Transverse colon (tissue), 4 donors: ENCODE results near the gene WDR17. TPM values are rescaled to one million over a fixed set of nuclear protein-coding genes. Genes with fewer than 3 reads are reported as not detected.

Source experiments
- DNase-seq: peaks from one replicate; pipeline ENCODE4 v3.0.0-alpha.2; 2019
- H3K27ac ChIP-seq, 4 donors: fragments of 200-600 bp; sonication (generic); 2 replicates each; pipeline ENCODE4 v1.5.1; 2016 to 2018; ENCODE audit warnings: inconsistent platforms in 4 of 4
- H3K27me3 ChIP-seq: fragments of 200-600 bp; sonication (generic); 2 replicates; pipeline ENCODE4 v1.5.1; 2017; ENCODE audit warnings: inconsistent platforms
- H3K36me3 ChIP-seq, 4 donors: fragments of 200-600 bp; sonication (generic); 2 replicates each; pipeline ENCODE4 v1.5.1; 2017 to 2019; ENCODE audit warnings: inconsistent platforms in 4 of 4
- H3K4me1 ChIP-seq, 4 donors: fragments of 200-600 bp; sonication (generic); 2 replicates each; pipeline ENCODE4 v1.5.1; 2017 to 2020; ENCODE audit warnings: inconsistent platforms in 4 of 4
- H3K4me3 ChIP-seq, 4 donors: fragments of 200-600 bp; sonication (generic); 1 replicate in 1 of 4; 2 replicates in 3 of 4; pipeline versions ENCODE4 v1.5.1 to v1.6.1; 2017 to 2019; ENCODE audit warnings: inconsistent platforms in 4 of 4
- H3K9me3 ChIP-seq, 2 donors: fragments of 200-600 bp; sonication (generic); 2 replicates each; pipeline ENCODE4 v1.5.1; 2017 to 2019; ENCODE audit warnings: inconsistent platforms in 2 of 2
- CTCF ChIP-seq, 5 experiments: fragments of 200-600 bp in 3 of 5; fragments of 450-650 bp in 2 of 5; sonication (generic) in 3 of 5; IDR thresholded peaks; 1 replicate in 2 of 5; 2 replicates in 3 of 5; pipeline ENCODE4 v1.5.1; 2016 to 2017; ENCODE audit warnings: antibody characterized with exemption in 5 of 5, inconsistent platforms in 3 of 5, mild to moderate bottlenecking in 2 of 5, moderate library complexity in 1 of 5
- EP300 ChIP-seq: sonication (generic); formaldehyde crosslinking; IDR thresholded peaks from one replicate; pipeline ENCODE4 v1.6.1; 2017; ENCODE audit warnings: antibody characterized with exemption, low read depth
- POLR2A ChIP-seq: fragments of 450-650 bp; IDR thresholded peaks from one replicate; pipeline ENCODE4 v1.6.1; 2016; ENCODE audit warnings: antibody characterized with exemption, mild to moderate bottlenecking, moderate library complexity
- POLR2AphosphoS5 ChIP-seq, 3 donors: sonication (generic); formaldehyde crosslinking; IDR thresholded peaks; one replicate each; pipeline ENCODE4 v1.6.1; 2016; ENCODE audit warnings: antibody characterized with exemption in 3 of 3
- WGBS, 2 donors: methylation state at CpG; one replicate each; pipeline ENCODE4 v1.1.5; 2018; ENCODE audit warnings: low coverage in 1 of 2; 5-methylcytosine and 5-hydroxymethylcytosine counted together
- in situ Hi-C, 4 donors: fragments of 200-750 bp; cut with MboI; loops; one replicate each; pipeline versions ENCODE4 v1.15.0 to v1.15.1; 2017; ENCODE audit warnings: low sequenced_read_pairs in 3 of 4, low pct_ligation_motif_present in 1 of 4, low pct_unique_long_range_greater_than_20kb in 1 of 4
- intact Hi-C: fragments of 100-400 bp; cut with DNase I; formaldehyde crosslinking; loops from one replicate; pipeline ENCODE4 v1.15.1; 2023; ENCODE audit warnings: low total_unique reads
- total RNA-seq, 4 donors: library from RNA; depleted of rRNA; stranded (reverse); fragments of >200 nt; gene quantifications; one replicate each; pipeline ENCODE4 v1.1.0, GENCODE V29; 2016

The WDR17 gene
- total RNA-seq, 4 donors from 2014 or later: 0.96 to 7.6 (median 1.4) TPM; not detected in 1

GRCh38 chr4:176142253-176142652 is 76.6 kb downstream of the WDR17 start:
- intact Hi-C loops: no loop called here

GRCh38 chr4:176149680-176150355 is 84.2 kb downstream of the WDR17 start:
- 62 to 73% methylated on average over 3 of the region's 3 CpGs for WGBS, 2 donors
- DNase-seq: no peak
- H3K36me3 ChIP-seq: no peaks in the 10 kb centered on the region
- H3K9me3 ChIP-seq: no peaks in the 10 kb centered on the region
- no peaks in the 10 kb centered on the region for H3K27me3 ChIP-seq
- intact Hi-C loops (no loop called here), in situ Hi-C loops (loop anchor here in 1 of 4 donors (10.0 kb wide), 1 partner anchor 185 kb away; no protein-coding TSS in a partner anchor)
- H3K4me3 ChIP-seq: no peak overlapping the region
- TF ChIP-seq EP300 (no peak), POLR2AphosphoS5 (IDR thresholded peaks at IDR 0.05) (no peak), POLR2A (no peak), CTCF (IDR thresholded peaks at IDR 0.05) (no peak)
- no peaks in the 10 kb centered on the region for H3K4me1 ChIP-seq
- H3K27ac ChIP-seq: no peak overlapping the region

More at GRCh38 chr4:176142253-176142652, 76.6 kb downstream of the WDR17 start:
- Histone ChIP-seq H3K9me3 (no peaks in the 10 kb centered on the region), H3K27ac (no peak overlapping the region), H3K27me3 (no peaks in the 10 kb centered on the region), H3K4me3 (no peak overlapping the region), H3K36me3 (no peaks in the 10 kb centered on the region), H3K4me1 (no peaks in the 10 kb centered on the region)
- 67% methylated on average over 2 of the region's 2 CpGs for WGBS, 2 donors
- DNase-seq: no peak
- TF ChIP-seq EP300 (no peak), POLR2AphosphoS5 (IDR thresholded peaks at IDR 0.05) (no peak), POLR2A (no peak), CTCF (IDR thresholded peaks at IDR 0.05) (no peak)
- in situ Hi-C loops: no loop called here

DNA sequence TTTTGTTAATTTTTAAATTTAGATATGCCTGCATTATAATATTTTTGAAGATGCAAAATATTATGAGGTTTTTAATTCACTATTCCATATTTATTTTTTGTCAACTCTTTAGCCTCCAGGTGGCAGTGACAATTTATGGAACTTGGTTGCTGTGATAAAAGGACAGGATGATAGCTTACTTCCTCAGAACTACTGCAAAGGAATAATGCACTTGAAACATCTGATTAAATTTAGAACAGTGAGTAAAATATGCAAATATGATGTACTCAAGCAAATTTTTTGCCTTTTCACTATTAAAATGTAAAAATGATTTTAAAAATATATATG is 84.7 kb downstream of the WDR17 start:
- intact Hi-C loops (no loop called here), in situ Hi-C loops (loop anchor here in 1 of 4 donors (10.0 kb wide), 1 partner anchor 184 kb away; no protein-coding TSS in a partner anchor)
- no peaks in the 10 kb centered on the region for H3K9me3 ChIP-seq
- H3K4me1 ChIP-seq: no peaks in the 10 kb centered on the region
- TF ChIP-seq POLR2AphosphoS5 (IDR thresholded peaks at IDR 0.05) (no peak), EP300 (no peak), CTCF (IDR thresholded peaks at IDR 0.05) (peak in 3 of 5 experiments; percentile 26 to 50 (median 29)), POLR2A (no peak)
- H3K27me3 ChIP-seq: no peaks in the 10 kb centered on the region
- DNase-seq: no peak
- H3K36me3 ChIP-seq: no peaks in the 10 kb centered on the region
- no peak overlapping the region for H3K4me3 ChIP-seq
- H3K27ac ChIP-seq: no peak overlapping the region

- no peaks in the 10 kb centered on the region for H3K4me1 ChIP-seq
- no peaks in the 10 kb centered on the region for H3K27me3 ChIP-seq
- in situ Hi-C loops: loop anchor here in 1 of 4 donors (10.0 kb wide), 1 partner anchor 184 kb away; no protein-coding TSS in a partner anchor
- TF ChIP-seq CTCF (IDR thresholded peaks at IDR 0.05): no peak
- TF ChIP-seq EP300: no peak
- no peak for TF ChIP-seq POLR2AphosphoS5 (IDR thresholded peaks at IDR 0.05)
- TF ChIP-seq POLR2A: no peak
- H3K9me3 ChIP-seq: no peaks in the 10 kb centered on the region
- intact Hi-C loops: no loop called here
- 55 to 80% methylated on average over 2 of the region's 2 CpGs for WGBS, 2 donors
- no peaks in the 10 kb centered on the region for H3K36me3 ChIP-seq
- DNase-seq: no peak
- H3K4me3 ChIP-seq: no peak overlapping the region
- H3K27ac ChIP-seq: no peak overlapping the region
Measured at GRCh38 chr4:176150704-176151103, 85.1 kb downstream of the WDR17 start.
